ENCODE data around the gene CEP72.
"Not testable (repeated sequence)": the region's sequence is repeated elsewhere in the genome, so short reads cannot be mapped to it uniquely, and the experiment has no call there.

GRCh38 chr5:696191-696590, 84.1 kb downstream of the CEP72 start:
- TF ChIP-seq, protein P1, sequence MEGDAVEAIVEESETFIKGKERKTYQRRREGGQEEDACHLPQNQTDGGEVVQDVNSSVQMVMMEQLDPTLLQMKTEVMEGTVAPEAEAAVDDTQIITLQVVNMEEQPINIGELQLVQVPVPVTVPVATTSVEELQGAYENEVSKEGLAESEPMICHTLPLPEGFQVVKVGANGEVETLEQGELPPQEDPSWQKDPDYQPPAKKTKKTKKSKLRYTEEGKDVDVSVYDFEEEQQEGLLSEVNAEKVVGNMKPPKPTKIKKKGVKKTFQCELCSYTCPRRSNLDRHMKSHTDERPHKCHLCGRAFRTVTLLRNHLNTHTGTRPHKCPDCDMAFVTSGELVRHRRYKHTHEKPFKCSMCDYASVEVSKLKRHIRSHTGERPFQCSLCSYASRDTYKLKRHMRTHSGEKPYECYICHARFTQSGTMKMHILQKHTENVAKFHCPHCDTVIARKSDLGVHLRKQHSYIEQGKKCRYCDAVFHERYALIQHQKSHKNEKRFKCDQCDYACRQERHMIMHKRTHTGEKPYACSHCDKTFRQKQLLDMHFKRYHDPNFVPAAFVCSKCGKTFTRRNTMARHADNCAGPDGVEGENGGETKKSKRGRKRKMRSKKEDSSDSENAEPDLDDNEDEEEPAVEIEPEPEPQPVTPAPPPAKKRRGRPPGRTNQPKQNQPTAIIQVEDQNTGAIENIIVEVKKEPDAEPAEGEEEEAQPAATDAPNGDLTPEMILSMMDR (IDR thresholded peaks at IDR 0.05) = not testable (repeated sequence)
- TF ChIP-seq POLR2A (IDR thresholded peaks at IDR 0.05) = not testable (repeated sequence)
